Measurements from ENCODE around the gene TNFRSF1B.
A peak's percentile ranks its signal among the peaks of the same experiment; 100 is the strongest.

Gene TNFRSF1B

GRCh38 chr1:12176298-12177118 lies 9.7 kb downstream of the TNFRSF1B start:
- ATAC-seq (no peak), DNase-seq (no peak)

- ATAC-seq = peak; percentile 4
- DNase-seq = peak; percentile 56
Observed at GRCh38 chr1:12177156-12177998, 10.6 kb downstream of the TNFRSF1B start.

- ATAC-seq (peak; percentile 72), DNase-seq (peak; percentile 94)
Observed at GRCh38 chr1:12177999-12178441, 11.2 kb downstream of the TNFRSF1B start.

GRCh38 chr1:12178511-12178910 lies 11.7 kb downstream of the TNFRSF1B start:
- DNase-seq = no peak
- ATAC-seq = no peak

- ATAC-seq (peak; percentile 69), DNase-seq (peak; percentile 85)
Observed at GRCh38 chr1:12179111-12179519, 12.3 kb downstream of the TNFRSF1B start.

GRCh38 chr1:12179676-12180075 lies 12.9 kb downstream of the TNFRSF1B start:
- ATAC-seq = no peak
- no peak for DNase-seq

GRCh38 chr1:12180315-12180714 lies 13.5 kb downstream of the TNFRSF1B start:
- no peak for DNase-seq
- ATAC-seq = no peak

GRCh38 chr1:12180903-12181302 lies 14.1 kb downstream of the TNFRSF1B start:
- no peak for DNase-seq
- ATAC-seq = no peak

GRCh38 chr1:12181568-12181967 lies 14.8 kb downstream of the TNFRSF1B start:
- DNase-seq (no peak), ATAC-seq (no peak)

- ATAC-seq (no peak), DNase-seq (no peak)
Observed at GRCh38 chr1:12182410-12182984, 15.7 kb downstream of the TNFRSF1B start.

- no peak for DNase-seq
- ATAC-seq = no peak
Observed at GRCh38 chr1:12183095-12183794, 16.5 kb downstream of the TNFRSF1B start.

GRCh38 chr1:12184008-12184681 lies 17.4 kb downstream of the TNFRSF1B start:
- DNase-seq (no peak), ATAC-seq (no peak)

GRCh38 chr1:12185036-12185917 lies 18.5 kb downstream of the TNFRSF1B start:
- ATAC-seq (no peak), DNase-seq (no peak)

- DNase-seq (no peak), ATAC-seq (no peak)
Observed at GRCh38 chr1:12185918-12186678, 19.3 kb downstream of the TNFRSF1B start.

GRCh38 chr1:12186679-12186985 lies 19.8 kb downstream of the TNFRSF1B start:
- peak; percentile 36 for ATAC-seq
- no peak for DNase-seq

- no peak for ATAC-seq
- DNase-seq = no peak
Observed at GRCh38 chr1:12188115-12188514, 21.3 kb downstream of the TNFRSF1B start.

- ATAC-seq (no peak), DNase-seq (no peak)
Observed at GRCh38 chr1:12188657-12189327, 22.0 kb downstream of the TNFRSF1B start.

GRCh38 chr1:12189328-12189682 lies 22.5 kb downstream of the TNFRSF1B start:
- ATAC-seq = no peak
- DNase-seq = no peak

- ATAC-seq (no peak), DNase-seq (no peak)
Observed at GRCh38 chr1:12191242-12192032, 24.6 kb downstream of the TNFRSF1B start.
